Chondrocyte (in vitro differentiated cells): ENCODE results near the gene KCNJ8. TPM values are rescaled to one million over a fixed set of nuclear protein-coding genes. Genes with fewer than 3 reads are reported as not detected.

Experiments
- DNase-seq: peaks from one replicate; pipeline ENCODE4 v3.0.0; 2021; ENCODE audit warnings: mixed read lengths, low spot score
- H3K27ac Mint-ChIP-seq: one replicate; pipeline ENCODE4 v1.8.0; 2021; ENCODE audit warnings: mild to moderate bottlenecking, moderate library complexity, mixed read lengths; ENCODE audit not compliant: unreplicated experiment
- H3K27me3 Mint-ChIP-seq: 2 replicates; pipeline ENCODE4 v1.8.0; 2021; ENCODE audit warnings: low read depth, mixed read lengths
- H3K36me3 Mint-ChIP-seq: 2 replicates; pipeline ENCODE4 v1.8.0; 2021; ENCODE audit warnings: low read depth, mixed read lengths
- H3K4me1 Mint-ChIP-seq: 2 replicates; pipeline ENCODE4 v1.8.0; 2021; ENCODE audit warnings: low read depth, mild to moderate bottlenecking, mixed read lengths
- H3K4me3 Mint-ChIP-seq: one replicate; pipeline ENCODE4 v1.8.0; 2021; ENCODE audit warnings: mild to moderate bottlenecking, moderate library complexity, mixed read lengths; ENCODE audit not compliant: unreplicated experiment
- H3K9me3 Mint-ChIP-seq: 2 replicates; pipeline ENCODE4 v1.8.0; 2021; ENCODE audit warnings: low read depth, mixed read lengths
- long read RNA-seq: library from polyadenylated mRNA; stranded (forward); transcript quantifications from one replicate; pipeline ENCODE4 v2.0.0, GENCODE V29; 2021
- total RNA-seq: library from RNA; stranded (reverse); gene quantifications from 3 replicates; pipeline ENCODE4 v1.2.1, GENCODE V29; 2021
- TF ChIP-seq, protein P1 (sequence below): fragments of 200-600 bp; sonication (generic); IDR thresholded peaks from 2 replicates; pipeline ENCODE4 v1.5.0; 2021; ENCODE audit warnings: antibody characterized with exemption, mild to moderate bottlenecking, moderate library complexity

Gene KCNJ8
- total RNA-seq, result 1.1 TPM in 2 of 3 replicates, not detected in the other
- long read RNA-seq, partial matches to known transcripts, result 0 of 4 reads
- long read RNA-seq, other reads (novel, unspliced or antisense), result 1 of 4 reads

GRCh38 chr12:21774358-21775132 is at the start of gene KCNJ8:
TSS of gene KCNJ8 (minus strand) at chr12:21774706. CDS start at chr12:21773616, 1,090 bp downstream.
- Mint-ChIP-seq H3K4me1 (peaks cover 9% of the 10 kb centered on the region), H3K36me3 (no peaks in the 10 kb centered on the region), H3K9me3 (no peaks in the 10 kb centered on the region), H3K4me3 (peak within 1 kb of the TSS; percentile 78), H3K27ac (no peak within 1 kb of the TSS), H3K27me3 (peaks cover 17% of the 10 kb centered on the region)
- no peak for DNase-seq
- TF ChIP-seq, protein P1, sequence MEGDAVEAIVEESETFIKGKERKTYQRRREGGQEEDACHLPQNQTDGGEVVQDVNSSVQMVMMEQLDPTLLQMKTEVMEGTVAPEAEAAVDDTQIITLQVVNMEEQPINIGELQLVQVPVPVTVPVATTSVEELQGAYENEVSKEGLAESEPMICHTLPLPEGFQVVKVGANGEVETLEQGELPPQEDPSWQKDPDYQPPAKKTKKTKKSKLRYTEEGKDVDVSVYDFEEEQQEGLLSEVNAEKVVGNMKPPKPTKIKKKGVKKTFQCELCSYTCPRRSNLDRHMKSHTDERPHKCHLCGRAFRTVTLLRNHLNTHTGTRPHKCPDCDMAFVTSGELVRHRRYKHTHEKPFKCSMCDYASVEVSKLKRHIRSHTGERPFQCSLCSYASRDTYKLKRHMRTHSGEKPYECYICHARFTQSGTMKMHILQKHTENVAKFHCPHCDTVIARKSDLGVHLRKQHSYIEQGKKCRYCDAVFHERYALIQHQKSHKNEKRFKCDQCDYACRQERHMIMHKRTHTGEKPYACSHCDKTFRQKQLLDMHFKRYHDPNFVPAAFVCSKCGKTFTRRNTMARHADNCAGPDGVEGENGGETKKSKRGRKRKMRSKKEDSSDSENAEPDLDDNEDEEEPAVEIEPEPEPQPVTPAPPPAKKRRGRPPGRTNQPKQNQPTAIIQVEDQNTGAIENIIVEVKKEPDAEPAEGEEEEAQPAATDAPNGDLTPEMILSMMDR, result no peak

DNA sequence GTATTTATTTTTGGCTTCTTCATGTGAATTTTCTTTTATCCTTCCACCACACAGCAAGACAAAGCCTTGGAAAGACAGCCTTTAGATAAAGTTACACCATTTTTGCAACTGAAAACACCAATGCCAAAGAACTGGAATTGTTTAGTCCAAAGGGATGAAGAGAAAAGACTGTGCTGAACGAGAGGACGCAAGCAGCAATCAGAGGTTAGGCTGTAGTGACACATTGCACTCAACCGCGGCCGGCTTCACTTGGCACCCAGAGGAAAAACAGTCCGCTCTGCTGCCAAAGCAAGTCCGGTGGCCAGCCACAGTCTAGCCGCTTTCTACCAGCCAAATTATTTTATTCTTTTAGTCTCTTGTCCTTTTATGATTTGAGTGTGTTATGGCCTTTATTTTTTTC is 49.1 kb upstream of the KCNJ8 start:
- H3K4me3 Mint-ChIP-seq, result no peak overlapping the region
- no peak overlapping the region for H3K27ac Mint-ChIP-seq
- peaks cover 13% of the 10 kb centered on the region for H3K4me1 Mint-ChIP-seq
- DNase-seq, result no peak
- TF ChIP-seq, protein P1, result no peak
- no peaks in the 10 kb centered on the region for H3K9me3 Mint-ChIP-seq
- no peaks in the 10 kb centered on the region for H3K27me3 Mint-ChIP-seq
- H3K36me3 Mint-ChIP-seq, result no peaks in the 10 kb centered on the region

- Mint-ChIP-seq H3K27me3 (no peaks in the 10 kb centered on the region), H3K4me1 (peaks cover 25% of the 10 kb centered on the region), H3K27ac (peak overlapping the region; percentile 30), H3K9me3 (no peaks in the 10 kb centered on the region), H3K36me3 (no peaks in the 10 kb centered on the region), H3K4me3 (no peak overlapping the region)
- TF ChIP-seq, protein P1, result no peak
- no peak for DNase-seq
These were observed 45.2 kb upstream of the KCNJ8 start for GRCh38 chr12:21819678-21820077.

GRCh38 chr12:21819236-21819635 is 44.7 kb upstream of the KCNJ8 start:
- DNase-seq, result no peak
- Mint-ChIP-seq H3K36me3 (no peaks in the 10 kb centered on the region), H3K27me3 (no peaks in the 10 kb centered on the region), H3K9me3 (no peaks in the 10 kb centered on the region), H3K27ac (peak overlapping the region; percentile 30), H3K4me3 (no peak overlapping the region), H3K4me1 (peaks cover 25% of the 10 kb centered on the region)
- TF ChIP-seq, protein P1, result no peak

DNA sequence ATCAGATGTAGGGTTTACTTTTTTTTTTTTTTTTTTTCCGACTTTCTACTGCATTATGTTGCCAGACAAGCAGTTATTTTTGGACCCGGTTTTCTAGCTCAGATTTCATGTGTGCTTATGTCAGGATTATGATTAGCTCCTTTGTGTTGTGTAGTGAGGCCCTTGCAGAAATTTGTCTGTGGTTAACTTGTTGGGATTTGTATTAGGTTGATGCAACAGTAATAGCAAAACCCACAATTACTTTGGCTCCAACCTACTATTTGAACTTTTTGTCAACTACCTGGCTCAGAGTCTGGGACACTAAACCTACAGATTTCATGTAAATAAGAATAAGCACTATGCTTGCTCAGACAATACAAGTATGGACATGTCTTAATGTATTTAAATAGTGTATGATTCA is 44.1 kb upstream of the KCNJ8 start:
- Mint-ChIP-seq H3K4me3 (no peak overlapping the region), H3K9me3 (no peaks in the 10 kb centered on the region), H3K36me3 (no peaks in the 10 kb centered on the region), H3K4me1 (peaks cover 25% of the 10 kb centered on the region), H3K27ac (peak overlapping the region; percentile 30), H3K27me3 (no peaks in the 10 kb centered on the region)
- TF ChIP-seq, protein P1, result no peak
- no peak for DNase-seq
